Measurements from ENCODE around the gene TRPM2. TPM values are rescaled to one million over a fixed set of nuclear protein-coding genes. Genes with fewer than 3 reads are reported as not detected.

TRPM2 gene
- total and polyA plus RNA-seq, 2 of the 8 experiments (the other 6 are each of a cell fraction or from before 2014, with no cell fraction given): 0.27 to 0.28 TPM

DNA sequence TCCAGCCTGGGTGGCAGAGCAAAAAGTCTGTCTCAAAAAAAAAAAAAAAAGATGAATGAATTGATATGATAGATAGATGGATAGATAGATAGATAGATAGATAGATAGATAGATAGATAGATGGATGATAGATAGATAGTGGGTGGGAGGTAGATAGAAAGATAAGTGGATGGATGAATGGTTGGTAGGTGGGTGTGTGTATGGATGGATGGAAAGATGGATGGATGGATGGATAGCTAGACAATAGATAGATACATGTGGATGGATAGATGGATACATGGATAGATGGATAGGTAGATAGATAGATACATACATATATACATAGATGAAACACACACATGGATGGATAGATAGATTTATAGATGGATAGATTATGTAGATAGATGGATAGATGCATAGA, 28.5 kb downstream of the TRPM2 start:
- no peaks in the 10 kb centered on the region for H3K79me1 ChIP-seq (ENCODE audit: low read depth, low read length)
- ChIA-PET POLR2A (ENCODE audit: partially characterized antibody) (no interaction called here), CTCF (ENCODE audit: partially characterized antibody) (no interaction called here)
- FAIRE-seq (no peak), DNase-seq (ENCODE audit: low read depth in 1 of 2, low spot score in 2 of 2) (no peak)
- no peaks in the 10 kb centered on the region for H3K79me2 ChIP-seq (ENCODE audit: control insufficient read depth in 1 of 2, insufficient read depth in 2 of 2, low read length in 2 of 2)
- no peak overlapping the region for H3K27ac ChIP-seq (ENCODE audit: low read depth, low read length)
- H3K27me3 ChIP-seq (replicated peaks in 1 of 4; ENCODE audit: control insufficient read depth in 3 of 4, extremely low read depth in 1 of 4, insufficient read depth in 3 of 4, low read length in 3 of 4): no peaks in the 10 kb centered on the region; a peak in 1 of 7 replicates
- H3K9ac ChIP-seq (replicated peaks in 1 of 4; ENCODE audit: extremely low read depth in 1 of 4, low read depth in 3 of 4, low read length in 3 of 4): no peak overlapping the region
- no peak overlapping the region for H2BK12ac ChIP-seq (ENCODE audit: low read depth, low read length)
- no peaks in the 10 kb centered on the region for H3K36me3 ChIP-seq (ENCODE audit: control insufficient read depth in 2 of 4, insufficient read depth in 4 of 4, low read length in 3 of 4)
- H3K56ac ChIP-seq (replicated peaks; ENCODE audit: insufficient read length, low read depth, low read length): no peak overlapping the region
- H2AK5ac ChIP-seq (ENCODE audit: low read depth, low read length): no peak overlapping the region
- no peak overlapping the region for H3K4me2 ChIP-seq (ENCODE audit: insufficient read depth in 1 of 2, low read depth in 2 of 2, low read length in 2 of 2)
- no peak overlapping the region for H2AFZ ChIP-seq (ENCODE audit: low read length)
- H3K14ac ChIP-seq (ENCODE audit: insufficient read length): no peak overlapping the region
- no peak overlapping the region for H4K8ac ChIP-seq (ENCODE audit: extremely low read depth, insufficient read depth, low read length)
- peaks cover 2% of the 10 kb centered on the region; the same call in 1 of the 2 replicates for H3K23me2 ChIP-seq (ENCODE audit: low read depth, low read length)
- no peak overlapping the region for H2BK120ac ChIP-seq (replicated peaks; ENCODE audit: low read depth, low read length)
- no peak overlapping the region for H3K4ac ChIP-seq (replicated peaks; ENCODE audit: insufficient read length, low read depth, low read length)
- no peak overlapping the region for H2BK15ac ChIP-seq (ENCODE audit: low read length)
- H3K18ac ChIP-seq (ENCODE audit: extremely low read depth, low read length): no peak overlapping the region
- peaks cover 3 to 4% of the 10 kb centered on the region in 2 experiments; a peak in 1 of 4 replicates for H3K9me3 ChIP-seq (ENCODE audit: insufficient read depth in 2 of 2, low read depth in 1 of 2, low read length in 1 of 2)
- H3K4me1 ChIP-seq (replicated peaks in 1 of 4; ENCODE audit: control insufficient read depth in 3 of 4, insufficient read depth in 4 of 4, low read length in 3 of 4): peaks cover 0 to 9% (median 2%) of the 10 kb centered on the region in 4 experiments; a peak in 2 of 7 replicates
- H3K23ac ChIP-seq (ENCODE audit: insufficient read length): no peak overlapping the region
- no peaks in the 10 kb centered on the region for H4K20me1 ChIP-seq (replicated peaks in 1 of 2; ENCODE audit: control insufficient read depth in 1 of 2, insufficient read depth in 2 of 2, low read length in 2 of 2)
- H3K4me3 ChIP-seq (ENCODE audit: extremely low read depth in 1 of 4, insufficient read depth in 2 of 4, low read depth in 3 of 4, low read length in 4 of 4): no peak overlapping the region
- no peak overlapping the region for H2BK20ac ChIP-seq (ENCODE audit: low read length)
- no peak overlapping the region for H4K5ac ChIP-seq (ENCODE audit: insufficient read length, low read depth, low read length)
- no peak overlapping the region for H4K91ac ChIP-seq (replicated peaks; ENCODE audit: insufficient read length, low read length)
- no peak overlapping the region for H2BK5ac ChIP-seq (ENCODE audit: low read depth, low read length)
- TF ChIP-seq BACH1 (IDR thresholded peaks at IDR 0.05; ENCODE audit: low read length) (no peak), HDAC2 (IDR thresholded peaks at IDR 0.05; ENCODE audit: borderline replicate concordance in 1 of 2, low read depth in 2 of 2, low read length in 2 of 2) (no peak), TEAD4 (IDR thresholded peaks at IDR 0.05; ENCODE audit: low read depth, low read length) (no peak), EZH2 (IDR thresholded peaks at IDR 0.05; ENCODE audit: low read depth, low read length, severe bottlenecking) (no peak), ATF2 (IDR thresholded peaks at IDR 0.05; ENCODE audit: low read length) (no peak), JUN (IDR thresholded peaks at IDR 0.05; ENCODE audit: low read depth, low read length) (no peak), JUND (IDR thresholded peaks at IDR 0.05; ENCODE audit: low read length) (no peak), BRCA1 (IDR thresholded peaks at IDR 0.05; ENCODE audit: low read depth, low read length) (no peak), CHD2 (IDR thresholded peaks at IDR 0.05; ENCODE audit: low read length) (no peak), KDM1A (IDR thresholded peaks at IDR 0.05; ENCODE audit: borderline replicate concordance, low read length) (no peak), TBP (IDR thresholded peaks at IDR 0.05; ENCODE audit: low read depth, low read length) (no peak)
- TF ChIP-seq, protein P1, sequence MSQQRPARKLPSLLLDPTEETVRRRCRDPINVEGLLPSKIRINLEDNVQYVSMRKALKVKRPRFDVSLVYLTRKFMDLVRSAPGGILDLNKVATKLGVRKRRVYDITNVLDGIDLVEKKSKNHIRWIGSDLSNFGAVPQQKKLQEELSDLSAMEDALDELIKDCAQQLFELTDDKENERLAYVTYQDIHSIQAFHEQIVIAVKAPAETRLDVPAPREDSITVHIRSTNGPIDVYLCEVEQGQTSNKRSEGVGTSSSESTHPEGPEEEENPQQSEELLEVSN (IDR thresholded peaks at IDR 0.05): no peak

All from H1 (cell line).